Neural progenitor cell (in vitro differentiated cells): ENCODE results near the gene IGSF21. TPM values are rescaled to one million over a fixed set of nuclear protein-coding genes. Genes with fewer than 3 reads are reported as not detected.

Source experiments
- DNase-seq: peaks from one replicate; pipeline ENCODE4 v3.0.0-alpha.2; 2016; ENCODE audit warnings: low spot score
- H2AFZ ChIP-seq: fragments of 200-600 bp; sonication (generic); replicated peaks from 2 replicates; pipeline ENCODE4 v1.6.1; 2016; ENCODE audit warnings: antibody characterized with exemption
- H3F3A ChIP-seq: fragments of 200-600 bp; sonication (generic); 2 replicates; pipeline ENCODE4 v1.6.1; 2016; ENCODE audit warnings: antibody characterized with exemption, low read depth
- H3K27ac ChIP-seq: fragments of 200-600 bp; sonication (generic); 2 replicates; pipeline ENCODE4 v1.5.1; 2016; ENCODE audit warnings: mild to moderate bottlenecking
- H3K27me3 ChIP-seq: fragments of 200-600 bp; sonication (generic); 2 replicates; pipeline ENCODE4 v1.6.1; 2016; ENCODE audit warnings: mild to moderate bottlenecking, moderate library complexity
- H3K36me3 ChIP-seq: fragments of 200-600 bp; sonication (generic); 2 replicates; pipeline ENCODE4 v1.5.1; 2016
- H3K4me1 ChIP-seq: fragments of 200-600 bp; sonication (generic); 2 replicates; pipeline ENCODE4 v1.6.1; 2016; ENCODE audit warnings: mixed run types
- H3K4me2 ChIP-seq: fragments of 200-600 bp; sonication (generic); 2 replicates; pipeline ENCODE4 v1.6.1; 2016
- H3K4me3 ChIP-seq: fragments of 200-600 bp; sonication (generic); 2 replicates; pipeline ENCODE4 v1.5.1; 2016
- H3K79me2 ChIP-seq: fragments of 200-600 bp; sonication (generic); 2 replicates; pipeline ENCODE4 v1.6.1; 2016; ENCODE audit warnings: low read depth
- H3K9ac ChIP-seq: fragments of 200-600 bp; sonication (generic); 2 replicates; pipeline ENCODE4 v1.6.1; 2016
- H3K9me3 ChIP-seq: fragments of 200-600 bp; sonication (generic); 2 replicates; pipeline ENCODE4 v1.5.1; 2016; ENCODE audit warnings: low read depth
- H4K20me1 ChIP-seq: fragments of 200-600 bp; sonication (generic); 2 replicates; pipeline ENCODE4 v1.6.1; 2016; ENCODE audit warnings: low read depth
- H3K27ac Mint-ChIP-seq: 3 replicates; pipeline ENCODE4 v1.8.0; 2021; ENCODE audit warnings: mixed read lengths
- H3K27me3 Mint-ChIP-seq: 2 replicates; pipeline ENCODE4 v1.8.0; 2022; ENCODE audit warnings: low read depth, mild to moderate bottlenecking, inconsistent platforms, moderate library complexity, mixed read lengths; ENCODE audit not compliant: insufficient read depth
- H3K36me3 Mint-ChIP-seq: 3 replicates; pipeline ENCODE4 v1.8.0; 2021; ENCODE audit warnings: mixed read lengths
- H3K4me1 Mint-ChIP-seq: 3 replicates; pipeline ENCODE4 v1.8.0; 2021; ENCODE audit warnings: mixed read lengths
- H3K4me3 Mint-ChIP-seq: 3 replicates; pipeline ENCODE4 v1.8.0; 2021; ENCODE audit warnings: mild to moderate bottlenecking, moderate library complexity, mixed read lengths
- H3K9me3 Mint-ChIP-seq: 3 replicates; pipeline ENCODE4 v1.8.0; 2020; ENCODE audit warnings: mixed read lengths
- CTCF ChIP-seq: fragments of 200-600 bp; sonication (generic); IDR thresholded peaks from 2 replicates; pipeline ENCODE4 v1.5.1; 2017; ENCODE audit warnings: antibody characterized with exemption, mild to moderate bottlenecking
- EZH2 ChIP-seq: fragments of 200-600 bp; sonication (generic); IDR thresholded peaks from 2 replicates; pipeline ENCODE4 v1.6.1; 2017; ENCODE audit warnings: antibody characterized with exemption, mild to moderate bottlenecking, moderate library complexity
- EZH2phosphoT487 ChIP-seq: fragments of 200-600 bp; sonication (generic); IDR thresholded peaks from 2 replicates; pipeline ENCODE4 v1.6.1; 2017; ENCODE audit warnings: antibody characterized with exemption
- total RNA-seq: library from RNA; depleted of rRNA; stranded (reverse); fragments of >200 nt; gene quantifications from 2 replicates; pipeline ENCODE4 v1.2.3, GENCODE V29; 2015; ENCODE audit warnings: low replicate concordance

IGSF21 gene
- total RNA-seq, 1 donor from 2014 or later: 1.7 TPM

- no peak overlapping the region for H3K27ac Mint-ChIP-seq
Measured at GRCh38 chr1:18262726-18263125, 155.1 kb downstream of the IGSF21 start.

GRCh38 chr1:18263547-18264120 is 156.0 kb downstream of the IGSF21 start:
- Histone ChIP-seq H4K20me1 (peaks cover 9% of the 10 kb centered on the region), H3K9ac (no peak overlapping the region), H3K36me3 (no peaks in the 10 kb centered on the region), H3K4me1 (peaks cover 21% of the 10 kb centered on the region), H3F3A (peaks cover 7% of the 10 kb centered on the region), H3K79me2 (no peaks in the 10 kb centered on the region), H3K4me2 (peak overlapping the region; percentile 31), H3K27me3 (no peaks in the 10 kb centered on the region), H3K9me3 (no peaks in the 10 kb centered on the region), H3K27ac (no peak overlapping the region), H2AFZ (no peak overlapping the region), H3K4me3 (no peak overlapping the region)
- Mint-ChIP-seq H3K36me3 (no peaks in the 10 kb centered on the region), H3K27ac (no peak overlapping the region), H3K4me3 (no peak overlapping the region), H3K4me1 (peaks cover 24% of the 10 kb centered on the region), H3K27me3 (peaks cover 2% of the 10 kb centered on the region), H3K9me3 (no peaks in the 10 kb centered on the region)
- TF ChIP-seq EZH2 (no peak), CTCF (no peak), EZH2phosphoT487 (no peak)
- no peak for DNase-seq

More at GRCh38 chr1:18262726-18263125, 155.1 kb downstream of the IGSF21 start:
- no peak overlapping the region for H3K27ac ChIP-seq
- no peaks in the 10 kb centered on the region for H3K79me2 ChIP-seq
- no peaks in the 10 kb centered on the region for H3K36me3 ChIP-seq
- no peak overlapping the region for H3K4me3 ChIP-seq
- no peak overlapping the region for H3K4me3 Mint-ChIP-seq
- no peaks in the 10 kb centered on the region for H3K27me3 ChIP-seq
- H3K36me3 Mint-ChIP-seq: no peaks in the 10 kb centered on the region
- no peak overlapping the region for H2AFZ ChIP-seq
- TF ChIP-seq EZH2: no peak
- TF ChIP-seq EZH2phosphoT487: no peak
- no peak for TF ChIP-seq CTCF
- peaks cover 7% of the 10 kb centered on the region for H3F3A ChIP-seq
- no peak overlapping the region for H3K9ac ChIP-seq
- H3K9me3 ChIP-seq: no peaks in the 10 kb centered on the region
- peaks cover 13% of the 10 kb centered on the region for H4K20me1 ChIP-seq
- peaks cover 21% of the 10 kb centered on the region for H3K4me1 ChIP-seq
- H3K27me3 Mint-ChIP-seq: peaks cover 2% of the 10 kb centered on the region
- DNase-seq: peak; percentile 50
- peak overlapping the region; percentile 31 for H3K4me2 ChIP-seq
- no peaks in the 10 kb centered on the region for H3K9me3 Mint-ChIP-seq
- peaks cover 24% of the 10 kb centered on the region for H3K4me1 Mint-ChIP-seq

GRCh38 chr1:18264450-18265039 is 156.9 kb downstream of the IGSF21 start:
- no peaks in the 10 kb centered on the region for H3K79me2 ChIP-seq
- TF ChIP-seq EZH2phosphoT487: no peak
- H2AFZ ChIP-seq: no peak overlapping the region
- Mint-ChIP-seq H3K4me1 (peaks cover 24% of the 10 kb centered on the region), H3K9me3 (no peaks in the 10 kb centered on the region), H3K27me3 (no peaks in the 10 kb centered on the region), H3K4me3 (no peak overlapping the region), H3K36me3 (no peaks in the 10 kb centered on the region), H3K27ac (no peak overlapping the region)
- H3K4me1 ChIP-seq: peaks cover 21% of the 10 kb centered on the region
- peaks cover 7% of the 10 kb centered on the region for H3F3A ChIP-seq
- no peak overlapping the region for H3K4me3 ChIP-seq
- no peak overlapping the region for H3K9ac ChIP-seq
- no peaks in the 10 kb centered on the region for H3K9me3 ChIP-seq
- H3K27me3 ChIP-seq: no peaks in the 10 kb centered on the region
- DNase-seq: no peak
- no peak overlapping the region for H3K27ac ChIP-seq
- peaks cover 9% of the 10 kb centered on the region for H4K20me1 ChIP-seq
- no peaks in the 10 kb centered on the region for H3K36me3 ChIP-seq
- no peak overlapping the region for H3K4me2 ChIP-seq

GRCh38 chr1:18265641-18266040 is 158.0 kb downstream of the IGSF21 start:
- peaks cover 24% of the 10 kb centered on the region for H3K4me1 Mint-ChIP-seq
- no peak overlapping the region for H3K27ac Mint-ChIP-seq
- peaks cover 21% of the 10 kb centered on the region for H3K4me1 ChIP-seq
- no peaks in the 10 kb centered on the region for H3K79me2 ChIP-seq
- no peak overlapping the region for H3K4me2 ChIP-seq
- no peak overlapping the region for H2AFZ ChIP-seq
- no peaks in the 10 kb centered on the region for H3K9me3 ChIP-seq
- H3K9ac ChIP-seq: no peak overlapping the region
- H3K27me3 Mint-ChIP-seq: peaks cover under 1% of the 10 kb centered on the region
- H4K20me1 ChIP-seq: peaks cover 9% of the 10 kb centered on the region
- DNase-seq: no peak
- H3K9me3 Mint-ChIP-seq: no peaks in the 10 kb centered on the region
- H3K36me3 Mint-ChIP-seq: no peaks in the 10 kb centered on the region
- H3F3A ChIP-seq: peaks cover 7% of the 10 kb centered on the region
- H3K27ac ChIP-seq: no peak overlapping the region
- no peak overlapping the region for H3K4me3 Mint-ChIP-seq
- H3K36me3 ChIP-seq: no peaks in the 10 kb centered on the region
- no peaks in the 10 kb centered on the region for H3K27me3 ChIP-seq
- TF ChIP-seq CTCF: no peak
- no peak for TF ChIP-seq EZH2phosphoT487
- no peak for TF ChIP-seq EZH2
- no peak overlapping the region for H3K4me3 ChIP-seq
